Activated CD4-positive, alpha-beta T cell treated with anti-CD3 and anti-CD28 coated beads, Interleukin-10, Interleukin-2, amounts not matched to agents 100 ng/mL and 50 ng/mL, durations not matched to agents 16 hours and 8 hours (primary cell): ENCODE data around the gene ATG101.
A peak's percentile ranks its signal among the peaks of the same experiment; 100 is the strongest.

Source experiments
- DNase-seq: peaks from one replicate; pipeline ENCODE4 v3.0.0-alpha.2; 2020

Gene ATG101

GRCh38 chr12:52069327-52070184 lies at the start of gene ATG101:
Gene ATG101, plus strand, starts transcription at chr12:52069978. Its CDS starts 3,673 bp downstream, at chr12:52073651.
- peak; percentile 95 for DNase-seq

GRCh38 chr12:52020539-52021336 lies 49.0 kb upstream of the ATG101 start:
- peak; percentile 55 for DNase-seq

GRCh38 chr12:52022841-52023181 lies 47.0 kb upstream of the ATG101 start:
- DNase-seq, result peak; percentile 36

- DNase-seq, result peak; percentile 92
Observed at GRCh38 chr12:52023182-52023975, 46.4 kb upstream of the ATG101 start.

GRCh38 chr12:52023976-52024688 lies 45.6 kb upstream of the ATG101 start:
- no peak for DNase-seq

GRCh38 chr12:52024845-52025230 lies 44.9 kb upstream of the ATG101 start:
- DNase-seq, result peak; percentile 86

- DNase-seq, result no peak
Observed at GRCh38 chr12:52026263-52026662, 43.5 kb upstream of the ATG101 start.

GRCh38 chr12:52027085-52027843 lies 42.5 kb upstream of the ATG101 start:
- no peak for DNase-seq

- no peak for DNase-seq
Observed at GRCh38 chr12:52029685-52030084, 40.1 kb upstream of the ATG101 start.

- DNase-seq, result no peak
Observed at GRCh38 chr12:52032446-52032803, 37.4 kb upstream of the ATG101 start.

- peak; percentile 95 for DNase-seq
Observed at GRCh38 chr12:52032804-52033445, 36.9 kb upstream of the ATG101 start.

GRCh38 chr12:52033446-52034140 lies 36.2 kb upstream of the ATG101 start:
- no peak for DNase-seq

GRCh38 chr12:52035190-52035589 lies 34.6 kb upstream of the ATG101 start:
- no peak for DNase-seq

GRCh38 chr12:52035926-52036325 lies 33.9 kb upstream of the ATG101 start:
- no peak for DNase-seq

- DNase-seq, result peak; percentile 76
Observed at GRCh38 chr12:52036587-52037171, 33.1 kb upstream of the ATG101 start.

- DNase-seq, result no peak
Observed at GRCh38 chr12:52037248-52037861, 32.4 kb upstream of the ATG101 start.

GRCh38 chr12:52038447-52038846 lies 31.3 kb upstream of the ATG101 start:
- no peak for DNase-seq

- no peak for DNase-seq
Observed at GRCh38 chr12:52041035-52041434, 28.7 kb upstream of the ATG101 start.

GRCh38 chr12:52041695-52042123 lies 28.1 kb upstream of the ATG101 start:
- peak; percentile 34 for DNase-seq
